ENCODE data around the gene RAPGEF4. TPM values are rescaled to one million over a fixed set of nuclear protein-coding genes. Genes with fewer than 3 reads are reported as not detected.

RAPGEF4 gene
- total RNA-seq, 1 experiment from 2014 or later: 1.4 TPM

DNA sequence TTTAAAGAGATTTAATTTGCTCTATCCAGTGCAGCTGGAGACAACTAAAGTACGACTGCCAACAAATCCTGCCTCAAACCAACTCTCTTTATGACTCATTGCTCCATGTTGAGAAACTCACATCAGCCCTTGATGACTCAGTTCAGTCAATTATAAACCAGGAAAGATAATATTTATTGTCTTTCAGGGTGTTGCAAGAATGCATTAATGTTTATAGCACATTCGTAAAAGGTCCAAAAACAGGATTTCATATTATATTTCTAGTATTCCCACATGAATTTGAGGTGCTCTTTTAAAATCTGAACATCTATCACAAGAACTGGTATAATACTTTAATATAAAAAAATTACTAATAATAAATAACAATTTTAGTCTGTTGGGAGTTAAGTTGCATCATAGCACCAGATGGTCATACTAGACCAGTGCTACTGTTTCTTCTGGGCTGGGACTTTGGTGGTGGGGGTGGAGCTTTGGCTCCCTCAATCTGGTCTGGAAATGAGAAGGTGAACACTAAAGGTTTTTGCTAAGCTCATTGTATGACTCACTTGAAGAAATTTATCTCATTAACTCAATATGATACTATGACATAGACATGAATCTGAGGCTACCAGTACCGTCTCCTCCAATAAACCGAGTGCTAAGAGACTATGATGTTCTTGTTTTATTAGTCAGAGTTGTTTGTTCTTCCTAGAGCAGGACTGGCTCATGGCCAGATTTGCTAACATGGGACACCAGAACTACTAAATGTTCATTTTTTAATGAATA lies 313.4 kb downstream of the RAPGEF4 start:
- no CpG with 5 or more reads among the region's 4 CpGs for WGBS (ENCODE audit: extremely low coverage, insufficient read length, low lambda C conversion rate)
- Histone ChIP-seq H3K4me2 (ENCODE audit: insufficient read depth, insufficient read length, low read length) (no peak overlapping the region), H4K5ac (ENCODE audit: insufficient read length, low read depth, low read length) (no peak overlapping the region), H3K79me2 (ENCODE audit: insufficient read depth, low read length) (no peaks in the 10 kb centered on the region), H4K8ac (replicated peaks; ENCODE audit: insufficient read length, low read depth, low read length) (no peak overlapping the region), H3K27ac (ENCODE audit: insufficient read length, low read depth, low read length) (no peak overlapping the region), H4K91ac (ENCODE audit: insufficient read length, low read depth, low read length) (no peak overlapping the region), H3K4ac (ENCODE audit: low read depth, low read length) (no peak overlapping the region), H3K23ac (ENCODE audit: insufficient read length, low read depth, low read length) (no peak overlapping the region), H3K14ac (ENCODE audit: insufficient read depth, low read length) (no peak overlapping the region), H4K20me1 (ENCODE audit: control insufficient read depth, insufficient read depth, insufficient read length) (no peaks in the 10 kb centered on the region), H2BK15ac (ENCODE audit: low read depth, low read length) (no peak overlapping the region), H3T11ph (ENCODE audit: low read length) (no peak overlapping the region), H2BK20ac (ENCODE audit: low read depth, low read length, poor library complexity, severe bottlenecking) (no peak overlapping the region), H3K4me1 (ENCODE audit: insufficient read depth, low read length) (no peaks in the 10 kb centered on the region), H2AK5ac (ENCODE audit: insufficient read length, low read length) (no peak overlapping the region), H3K27me3 (ENCODE audit: insufficient read depth, low read length) (no peaks in the 10 kb centered on the region), H2BK5ac (ENCODE audit: insufficient read length, low read length) (no peak overlapping the region), H2AFZ (ENCODE audit: low read length) (no peak overlapping the region), H3K23me2 (ENCODE audit: insufficient read length, low read depth, low read length, poor library complexity, severe bottlenecking) (no peaks in the 10 kb centered on the region), H3K9ac (ENCODE audit: extremely low read depth, insufficient read length, low read length) (no peak overlapping the region), H2BK120ac (ENCODE audit: low read depth, low read length, poor library complexity, severe bottlenecking) (no peak overlapping the region), H3K18ac (ENCODE audit: insufficient read length, low read depth, low read length) (no peak overlapping the region), H3K56ac (ENCODE audit: insufficient read length, low read depth, low read length) (no peak overlapping the region), H3K79me1 (ENCODE audit: insufficient read depth, low read depth, low read length, poor library complexity, severe bottlenecking) (no peaks in the 10 kb centered on the region), H2BK12ac (ENCODE audit: insufficient read length, low read depth, low read length) (no peak overlapping the region), H3K9me3 (ENCODE audit: control insufficient read depth, low read depth, low read length) (no peaks in the 10 kb centered on the region)
- Mint-ChIP-seq H3K9me3 (no peaks in the 10 kb centered on the region), H3K4me3 (no peak overlapping the region), H3K4me1 (peaks cover 0 to 4% of the 10 kb centered on the region in 2 experiments; a peak in 1 of 4 replicates), H3K27me3 (ENCODE audit: low read depth) (no peaks in the 10 kb centered on the region), H3K27ac (no peak overlapping the region), H3K36me3 (ENCODE audit: insufficient read depth in 1 of 3, low read depth in 3 of 3) (no peaks in the 10 kb centered on the region)
- no peak for DNase-seq
- TF ChIP-seq, protein P1, sequence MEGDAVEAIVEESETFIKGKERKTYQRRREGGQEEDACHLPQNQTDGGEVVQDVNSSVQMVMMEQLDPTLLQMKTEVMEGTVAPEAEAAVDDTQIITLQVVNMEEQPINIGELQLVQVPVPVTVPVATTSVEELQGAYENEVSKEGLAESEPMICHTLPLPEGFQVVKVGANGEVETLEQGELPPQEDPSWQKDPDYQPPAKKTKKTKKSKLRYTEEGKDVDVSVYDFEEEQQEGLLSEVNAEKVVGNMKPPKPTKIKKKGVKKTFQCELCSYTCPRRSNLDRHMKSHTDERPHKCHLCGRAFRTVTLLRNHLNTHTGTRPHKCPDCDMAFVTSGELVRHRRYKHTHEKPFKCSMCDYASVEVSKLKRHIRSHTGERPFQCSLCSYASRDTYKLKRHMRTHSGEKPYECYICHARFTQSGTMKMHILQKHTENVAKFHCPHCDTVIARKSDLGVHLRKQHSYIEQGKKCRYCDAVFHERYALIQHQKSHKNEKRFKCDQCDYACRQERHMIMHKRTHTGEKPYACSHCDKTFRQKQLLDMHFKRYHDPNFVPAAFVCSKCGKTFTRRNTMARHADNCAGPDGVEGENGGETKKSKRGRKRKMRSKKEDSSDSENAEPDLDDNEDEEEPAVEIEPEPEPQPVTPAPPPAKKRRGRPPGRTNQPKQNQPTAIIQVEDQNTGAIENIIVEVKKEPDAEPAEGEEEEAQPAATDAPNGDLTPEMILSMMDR (conservative IDR thresholded peaks at IDR 0.05): no peak
